ENCODE results near the gene MAB21L4. TPM values are rescaled to one million over a fixed set of nuclear protein-coding genes. Genes with fewer than 3 reads are reported as not detected.

Gene MAB21L4
- total RNA-seq, 1 donor from 2014 or later: not detected

DNA sequence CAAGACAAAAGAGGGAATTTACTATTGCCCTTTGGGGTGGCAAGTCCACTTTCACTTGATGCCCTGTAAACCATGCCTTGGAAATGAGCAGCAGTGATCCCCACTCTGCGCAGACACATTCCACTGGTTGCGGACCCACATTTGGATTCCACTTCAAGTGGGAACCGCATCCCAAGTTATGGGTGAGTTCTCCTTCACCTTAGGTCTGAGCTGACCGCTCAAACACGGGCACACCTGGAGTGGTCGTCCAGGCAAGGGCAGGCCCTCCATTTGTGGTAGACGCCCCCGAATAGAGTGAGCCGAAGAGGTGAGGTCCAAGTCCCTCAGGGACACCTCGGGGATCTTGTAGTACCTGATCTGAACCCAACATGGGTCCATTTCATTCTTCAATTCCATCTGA is 37.1 kb downstream of the MAB21L4 start:
- Mint-ChIP-seq H3K4me1 (no peaks in the 10 kb centered on the region), H3K9me3 (no peaks in the 10 kb centered on the region), H3K4me3 (no peak overlapping the region), H3K27me3 (ENCODE audit: low read depth) (peaks cover 9% of the 10 kb centered on the region), H3K36me3 (ENCODE audit: low read depth) (no peaks in the 10 kb centered on the region), H3K27ac (ENCODE audit: unreplicated experiment) (no peak overlapping the region)
- TF ChIP-seq, protein P1, sequence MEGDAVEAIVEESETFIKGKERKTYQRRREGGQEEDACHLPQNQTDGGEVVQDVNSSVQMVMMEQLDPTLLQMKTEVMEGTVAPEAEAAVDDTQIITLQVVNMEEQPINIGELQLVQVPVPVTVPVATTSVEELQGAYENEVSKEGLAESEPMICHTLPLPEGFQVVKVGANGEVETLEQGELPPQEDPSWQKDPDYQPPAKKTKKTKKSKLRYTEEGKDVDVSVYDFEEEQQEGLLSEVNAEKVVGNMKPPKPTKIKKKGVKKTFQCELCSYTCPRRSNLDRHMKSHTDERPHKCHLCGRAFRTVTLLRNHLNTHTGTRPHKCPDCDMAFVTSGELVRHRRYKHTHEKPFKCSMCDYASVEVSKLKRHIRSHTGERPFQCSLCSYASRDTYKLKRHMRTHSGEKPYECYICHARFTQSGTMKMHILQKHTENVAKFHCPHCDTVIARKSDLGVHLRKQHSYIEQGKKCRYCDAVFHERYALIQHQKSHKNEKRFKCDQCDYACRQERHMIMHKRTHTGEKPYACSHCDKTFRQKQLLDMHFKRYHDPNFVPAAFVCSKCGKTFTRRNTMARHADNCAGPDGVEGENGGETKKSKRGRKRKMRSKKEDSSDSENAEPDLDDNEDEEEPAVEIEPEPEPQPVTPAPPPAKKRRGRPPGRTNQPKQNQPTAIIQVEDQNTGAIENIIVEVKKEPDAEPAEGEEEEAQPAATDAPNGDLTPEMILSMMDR (conservative IDR thresholded peaks at IDR 0.05): no peak
- no peak for DNase-seq (ENCODE audit: low read depth, low spot score)

- Mint-ChIP-seq H3K9me3 (no peaks in the 10 kb centered on the region), H3K27ac (ENCODE audit: unreplicated experiment) (no peak overlapping the region), H3K27me3 (ENCODE audit: low read depth) (peaks cover 5% of the 10 kb centered on the region), H3K4me1 (no peaks in the 10 kb centered on the region), H3K4me3 (no peak overlapping the region), H3K36me3 (ENCODE audit: low read depth) (no peaks in the 10 kb centered on the region)
- TF ChIP-seq, protein P1 (conservative IDR thresholded peaks at IDR 0.05): no peak
- no peak for DNase-seq (ENCODE audit: low read depth, low spot score)
Observed at GRCh38 chr2:240858321-240858720, 37.6 kb downstream of the MAB21L4 start.

DNA sequence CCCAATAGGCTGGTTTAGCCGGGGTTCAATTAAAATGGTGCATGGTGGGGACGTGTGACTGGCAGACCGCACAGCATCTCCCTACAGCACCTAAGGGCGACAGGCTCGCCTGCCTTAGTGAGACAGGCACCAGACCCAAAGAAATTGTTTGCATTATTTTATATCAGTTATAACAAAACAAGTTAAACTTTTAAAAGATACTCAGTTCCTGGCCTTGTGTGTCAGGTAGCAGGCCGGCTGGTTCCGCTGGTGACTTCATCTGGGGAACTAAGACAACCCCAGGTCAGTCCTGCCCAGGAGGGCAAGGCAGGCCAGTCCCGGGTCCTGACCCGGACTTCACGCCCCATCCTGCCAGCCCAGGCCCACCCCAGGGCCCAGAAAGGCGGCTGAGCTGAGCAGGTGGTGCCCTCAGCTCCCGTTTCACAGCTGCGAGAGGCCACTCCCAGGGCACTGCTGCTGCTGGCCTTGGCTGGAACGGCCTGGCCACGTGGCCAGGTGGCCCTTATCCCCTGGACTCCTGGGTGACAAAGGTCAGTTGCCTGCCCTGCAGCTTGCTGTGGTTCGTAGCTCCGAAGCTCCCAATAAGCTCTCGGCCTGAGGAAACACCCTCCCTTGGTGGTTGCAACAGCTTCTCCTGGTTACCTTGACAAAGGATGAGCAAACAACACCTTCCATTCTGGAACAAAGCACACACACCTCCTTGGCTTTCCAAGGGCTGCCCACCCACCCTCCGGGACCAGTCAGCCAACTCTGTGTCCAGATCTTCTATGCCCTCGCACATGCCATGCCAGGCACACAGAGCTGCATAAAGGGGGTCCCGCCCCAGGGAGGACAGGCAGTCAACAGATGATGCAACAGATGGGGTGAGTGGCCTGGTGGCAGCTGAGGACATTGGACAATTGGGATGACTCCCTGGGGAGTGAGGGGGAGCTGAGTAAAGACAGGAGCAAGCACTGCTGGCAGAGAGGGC is 38.6 kb downstream of the MAB21L4 start:
- Mint-ChIP-seq H3K4me1 (no peaks in the 10 kb centered on the region), H3K36me3 (ENCODE audit: low read depth) (no peaks in the 10 kb centered on the region), H3K4me3 (no peak overlapping the region), H3K27ac (ENCODE audit: unreplicated experiment) (peak overlapping the region; percentile 28), H3K9me3 (no peaks in the 10 kb centered on the region), H3K27me3 (ENCODE audit: low read depth) (no peaks in the 10 kb centered on the region)
- TF ChIP-seq, protein P1 (conservative IDR thresholded peaks at IDR 0.05): no peak
- DNase-seq (ENCODE audit: low read depth, low spot score): no peak

DNA sequence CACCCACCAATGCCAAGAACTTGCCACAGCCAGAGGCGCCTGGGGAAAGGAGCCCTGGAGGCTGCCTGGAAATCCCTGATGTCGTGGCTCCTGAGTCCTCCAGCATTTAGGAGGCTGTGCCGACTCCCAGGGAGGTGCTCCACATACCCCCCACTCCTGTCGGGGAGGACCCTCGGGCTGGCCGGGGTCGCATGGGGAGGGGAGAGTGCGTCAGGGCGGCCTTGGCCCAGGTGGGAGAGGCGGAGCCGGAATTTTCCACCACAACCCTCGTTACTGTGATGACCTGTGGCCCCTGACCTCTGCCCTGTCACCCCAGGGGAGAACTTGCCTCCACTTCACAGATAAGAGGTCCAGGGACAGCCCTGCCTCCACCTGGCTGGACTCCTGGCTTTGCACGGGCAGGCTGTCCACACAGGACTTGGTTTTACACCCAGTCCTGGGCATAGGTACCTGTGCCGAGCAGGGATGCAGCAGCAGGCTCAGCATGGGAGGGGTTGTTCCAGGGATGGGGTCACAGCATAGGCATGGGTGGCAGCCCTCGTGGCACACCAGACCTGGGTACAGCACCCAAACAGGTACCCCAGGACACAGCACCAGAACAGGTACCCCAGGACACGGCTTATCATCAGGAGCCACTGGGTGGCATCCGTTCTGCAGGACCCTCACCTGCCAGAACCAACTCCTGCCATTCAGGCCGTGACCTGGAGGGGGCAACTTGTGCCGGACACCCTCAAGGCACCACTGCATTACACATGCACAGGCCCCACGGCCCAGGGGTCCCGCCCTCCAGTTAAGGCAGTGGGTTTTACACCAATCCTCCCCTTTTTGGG is 39.6 kb downstream of the MAB21L4 start:
- no peaks in the 10 kb centered on the region for H3K9me3 Mint-ChIP-seq
- DNase-seq (ENCODE audit: low read depth, low spot score): no peak

DNA sequence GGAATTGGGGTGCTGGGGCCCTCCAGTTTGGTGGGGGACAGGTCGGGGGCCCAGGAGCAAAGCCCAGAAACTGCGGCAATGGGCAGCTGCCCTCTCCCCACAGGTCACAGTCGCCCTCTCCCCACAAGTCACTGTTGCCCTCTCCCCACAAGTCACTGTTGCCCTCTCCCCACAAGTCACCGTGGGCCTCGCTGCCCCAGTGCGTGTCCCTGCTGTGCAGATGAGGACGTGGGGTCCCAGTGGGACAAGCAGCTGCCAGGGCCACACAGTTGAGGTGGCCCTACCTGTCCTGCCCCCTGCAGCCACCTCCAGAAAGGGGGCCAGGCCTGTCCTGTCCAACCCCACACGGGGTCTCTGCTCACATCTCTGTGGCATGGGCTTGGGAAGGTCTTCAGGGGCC is 40.3 kb downstream of the MAB21L4 start:
- Mint-ChIP-seq H3K4me1 (no peaks in the 10 kb centered on the region), H3K36me3 (ENCODE audit: low read depth) (no peaks in the 10 kb centered on the region), H3K27me3 (ENCODE audit: low read depth) (no peaks in the 10 kb centered on the region)

More for the DNA sequence above, 39.6 kb downstream of the MAB21L4 start:
- Mint-ChIP-seq H3K4me1 (no peaks in the 10 kb centered on the region), H3K27ac (ENCODE audit: unreplicated experiment) (no peak overlapping the region), H3K36me3 (ENCODE audit: low read depth) (no peaks in the 10 kb centered on the region), H3K4me3 (no peak overlapping the region), H3K27me3 (ENCODE audit: low read depth) (no peaks in the 10 kb centered on the region)
- TF ChIP-seq, protein P1 (conservative IDR thresholded peaks at IDR 0.05): peak; percentile 19

More for the DNA sequence above, 40.3 kb downstream of the MAB21L4 start:
- no peak overlapping the region for H3K27ac Mint-ChIP-seq (ENCODE audit: unreplicated experiment)
- H3K4me3 Mint-ChIP-seq: no peak overlapping the region
- no peaks in the 10 kb centered on the region for H3K9me3 Mint-ChIP-seq
- DNase-seq (ENCODE audit: low read depth, low spot score): no peak
- TF ChIP-seq, protein P1 (conservative IDR thresholded peaks at IDR 0.05): no peak

All from neural crest cell (in vitro differentiated cells).